Measurements from ENCODE around the gene ATR.

The ATR gene

DNA sequence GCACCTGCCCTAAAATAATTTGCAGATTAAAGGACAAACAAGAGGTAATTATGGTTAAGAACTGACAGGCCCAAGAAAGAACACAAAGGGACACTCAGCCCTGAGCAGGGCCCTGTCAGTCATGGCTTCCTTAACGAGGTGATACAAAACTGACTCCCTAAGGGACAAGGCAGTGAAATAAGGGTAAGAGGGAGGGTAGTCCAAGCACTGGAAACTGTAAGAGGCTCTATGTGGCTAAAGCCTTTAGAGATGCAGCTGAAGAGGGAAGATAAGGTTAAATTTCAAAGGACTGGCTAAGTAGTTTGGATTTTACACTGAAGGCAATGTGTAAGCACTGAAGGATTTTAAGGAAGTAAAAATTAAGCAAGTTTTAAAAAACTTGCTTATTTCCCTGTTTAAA, 3.9 kb downstream of the ATR start:
- no peak for TF ChIP-seq TAF1 (IDR thresholded peaks at IDR 0.05; ENCODE audit: borderline replicate concordance, insufficient read depth, low read length)
- TF ChIP-seq SIN3A (IDR thresholded peaks at IDR 0.05; ENCODE audit: borderline replicate concordance, insufficient read depth, low read length) = no peak
- TF ChIP-seq FOXP2 (optimal IDR thresholded peaks at IDR 0.05; ENCODE audit: borderline replicate concordance, extremely low read depth, extremely low read length, insufficient read depth) = no peak
- no peak for TF ChIP-seq REST (IDR thresholded peaks at IDR 0.05; ENCODE audit: insufficient read depth in 1 of 2, low read depth in 2 of 2, low read length in 2 of 2)
- no peak for TF ChIP-seq POLR2AphosphoS5 (IDR thresholded peaks at IDR 0.05; ENCODE audit: low read depth, low read length)

- no peak for TF ChIP-seq FOXP2 (optimal IDR thresholded peaks at IDR 0.05; ENCODE audit: borderline replicate concordance, extremely low read depth, extremely low read length, insufficient read depth)
- TF ChIP-seq POLR2AphosphoS5 (IDR thresholded peaks at IDR 0.05; ENCODE audit: low read depth, low read length) = no peak
- no peak for TF ChIP-seq REST (IDR thresholded peaks at IDR 0.05; ENCODE audit: insufficient read depth in 1 of 2, low read depth in 2 of 2, low read length in 2 of 2)
- no peak for TF ChIP-seq SIN3A (IDR thresholded peaks at IDR 0.05; ENCODE audit: borderline replicate concordance, insufficient read depth, low read length)
- no peak for TF ChIP-seq TAF1 (IDR thresholded peaks at IDR 0.05; ENCODE audit: borderline replicate concordance, insufficient read depth, low read length)
Measured at GRCh38 chr3:142568393-142569017, 10.0 kb downstream of the ATR start.

- TF ChIP-seq FOXP2 (optimal IDR thresholded peaks at IDR 0.05; ENCODE audit: borderline replicate concordance, extremely low read depth, extremely low read length, insufficient read depth) = no peak
- no peak for TF ChIP-seq SIN3A (IDR thresholded peaks at IDR 0.05; ENCODE audit: borderline replicate concordance, insufficient read depth, low read length)
- no peak for TF ChIP-seq POLR2AphosphoS5 (IDR thresholded peaks at IDR 0.05; ENCODE audit: low read depth, low read length)
- TF ChIP-seq REST (IDR thresholded peaks at IDR 0.05; ENCODE audit: insufficient read depth in 1 of 2, low read depth in 2 of 2, low read length in 2 of 2) = no peak
- TF ChIP-seq TAF1 (IDR thresholded peaks at IDR 0.05; ENCODE audit: borderline replicate concordance, insufficient read depth, low read length) = no peak
Measured at GRCh38 chr3:142566096-142566495, 12.4 kb downstream of the ATR start.

- TF ChIP-seq TAF1 (IDR thresholded peaks at IDR 0.05; ENCODE audit: borderline replicate concordance, insufficient read depth, low read length) (no peak), FOXP2 (optimal IDR thresholded peaks at IDR 0.05; ENCODE audit: borderline replicate concordance, extremely low read depth, extremely low read length, insufficient read depth) (no peak)
Measured at GRCh38 chr3:142563496-142563997, 15.0 kb downstream of the ATR start.

GRCh38 chr3:142560118-142560517, 18.4 kb downstream of the ATR start:
- TF ChIP-seq FOXP2 (optimal IDR thresholded peaks at IDR 0.05; ENCODE audit: borderline replicate concordance, extremely low read depth, extremely low read length, insufficient read depth) (no peak), SIN3A (IDR thresholded peaks at IDR 0.05; ENCODE audit: borderline replicate concordance, insufficient read depth, low read length) (no peak)

DNA sequence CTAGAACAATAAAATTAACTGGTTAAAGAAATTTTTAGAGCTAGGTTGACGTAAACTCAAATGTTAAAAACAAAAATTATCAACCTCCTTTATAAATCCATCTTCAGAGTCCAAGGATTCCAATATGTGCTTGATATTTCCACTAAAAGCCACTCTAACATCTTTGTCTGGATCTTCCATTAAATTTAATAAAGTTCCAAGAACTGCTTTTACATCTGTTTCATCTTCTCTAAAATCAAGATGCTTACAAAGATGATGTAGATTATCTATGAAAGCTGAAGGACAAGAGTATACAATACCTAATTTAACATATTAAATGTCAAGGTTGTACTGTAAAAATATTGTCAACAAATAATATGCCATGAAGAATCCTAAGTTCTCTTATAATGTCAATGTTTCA, 24.8 kb downstream of the ATR start:
- TF ChIP-seq REST (IDR thresholded peaks at IDR 0.05; ENCODE audit: insufficient read depth in 1 of 2, low read depth in 2 of 2, low read length in 2 of 2) = no peak
- no peak for TF ChIP-seq FOXP2 (optimal IDR thresholded peaks at IDR 0.05; ENCODE audit: borderline replicate concordance, extremely low read depth, extremely low read length, insufficient read depth)
- TF ChIP-seq POLR2AphosphoS5 (IDR thresholded peaks at IDR 0.05; ENCODE audit: low read depth, low read length) = no peak
- no peak for TF ChIP-seq TAF1 (IDR thresholded peaks at IDR 0.05; ENCODE audit: borderline replicate concordance, insufficient read depth, low read length)
- TF ChIP-seq SIN3A (IDR thresholded peaks at IDR 0.05; ENCODE audit: borderline replicate concordance, insufficient read depth, low read length) = no peak

Measured in PFSK-1 (cell line).